NCI-H1694 treated with DMSO at 0.1 percent for 48 hours (cell line): ENCODE results near the gene MCRIP2.

ENCODE experiments used
- DNase-seq: peaks from one replicate; lab custom pipeline; 2025; lab: John Stamatoyannopoulos, UW

MCRIP2 gene

DNA sequence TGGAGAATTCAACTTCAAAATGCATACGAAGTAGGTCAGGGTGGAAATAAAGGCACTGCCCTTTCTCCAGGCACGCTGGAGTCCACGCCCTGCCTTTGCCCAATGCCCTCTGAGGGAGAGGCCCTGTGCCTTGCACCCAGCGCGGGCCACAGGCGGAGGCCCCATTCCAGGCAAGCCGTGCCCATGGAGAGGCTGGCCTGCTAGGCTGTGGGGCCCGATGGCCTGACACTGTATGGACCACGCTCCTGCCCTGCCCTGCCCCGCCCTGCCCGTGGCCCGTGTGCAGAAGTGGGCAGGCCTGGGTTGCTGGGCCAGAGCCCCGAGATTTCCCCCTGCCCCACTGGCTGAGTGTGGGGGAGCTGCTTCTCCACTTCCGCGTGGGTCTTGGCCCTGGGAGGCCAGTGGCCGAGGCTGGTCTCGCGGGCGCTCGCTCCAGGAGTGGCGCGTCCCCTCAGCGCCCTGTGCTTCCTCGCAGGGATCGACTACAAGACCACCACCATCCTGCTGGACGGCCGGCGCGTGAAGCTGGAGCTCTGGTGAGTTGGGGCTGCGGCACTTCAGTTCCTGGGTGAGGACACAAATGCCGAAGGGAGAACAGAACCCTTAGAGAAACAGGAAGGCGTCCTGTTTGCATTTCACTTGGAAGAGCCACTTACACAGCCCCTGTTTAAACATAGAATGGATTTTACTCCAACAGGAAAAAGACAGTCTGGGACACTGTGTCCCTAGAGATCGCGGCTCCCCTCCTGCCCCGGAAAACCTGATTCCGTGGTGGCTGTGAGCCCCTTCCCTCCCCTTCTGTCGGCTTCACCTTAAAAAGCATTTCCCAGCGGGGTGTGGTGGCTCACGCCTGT, 24.7 kb upstream of the MCRIP2 start:
- DNase-seq, result no peak

DNA sequence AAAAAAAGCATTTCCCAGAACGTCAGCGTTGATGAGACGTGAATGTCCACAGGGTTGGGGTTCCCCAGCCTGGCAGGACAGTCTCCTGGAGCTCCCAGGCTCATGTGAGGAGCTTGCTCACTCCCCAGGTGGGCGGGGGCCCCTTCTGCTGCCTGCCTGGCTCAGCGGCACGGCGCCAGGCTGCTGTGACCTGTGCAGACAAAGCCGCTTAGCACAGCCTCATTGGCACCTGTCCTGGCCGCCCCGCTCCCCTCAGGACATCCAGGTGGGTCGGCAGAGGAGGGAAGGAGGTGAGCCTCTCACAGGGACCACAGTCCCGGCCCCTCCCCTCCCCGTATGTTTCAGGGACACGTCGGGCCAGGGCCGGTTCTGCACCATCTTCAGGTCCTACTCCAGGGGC, 23.8 kb upstream of the MCRIP2 start:
- DNase-seq, result no peak

GRCh38 chr16:619476-620100, 22.0 kb upstream of the MCRIP2 start:
- DNase-seq, result no peak

- no peak for DNase-seq
Observed at GRCh38 chr16:620700-621525, 20.7 kb upstream of the MCRIP2 start.

DNA sequence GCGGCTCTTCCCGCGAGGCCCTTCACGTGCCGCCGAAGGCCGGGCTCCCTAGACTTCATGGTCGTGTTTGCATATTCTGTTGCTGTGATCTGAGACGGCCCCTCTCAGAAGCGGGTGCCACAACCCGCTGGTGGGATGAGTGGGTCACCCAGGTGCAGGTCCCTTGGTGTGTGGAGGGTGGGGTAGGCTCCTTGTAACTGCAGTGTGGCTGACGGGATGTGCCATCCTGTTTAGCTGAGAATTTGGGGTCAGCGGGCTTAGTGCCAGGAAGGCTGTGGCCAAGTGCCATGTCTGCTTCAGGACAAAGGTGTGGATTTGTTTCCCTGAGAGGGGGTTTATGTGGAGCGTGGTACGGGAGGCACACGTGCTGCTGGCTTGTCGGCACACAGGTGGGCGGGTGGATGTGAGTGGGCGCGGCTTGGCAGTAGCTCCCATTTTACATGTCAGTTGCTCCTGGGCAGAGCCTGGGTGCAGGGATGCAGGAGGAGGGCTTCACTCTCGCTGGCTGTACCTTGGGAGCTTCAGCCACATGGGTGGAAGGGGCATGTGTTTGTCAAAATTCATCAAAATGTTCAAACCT, 20.0 kb upstream of the MCRIP2 start:
- DNase-seq, result no peak

GRCh38 chr16:622920-623280, 18.7 kb upstream of the MCRIP2 start:
- no peak for DNase-seq

DNA sequence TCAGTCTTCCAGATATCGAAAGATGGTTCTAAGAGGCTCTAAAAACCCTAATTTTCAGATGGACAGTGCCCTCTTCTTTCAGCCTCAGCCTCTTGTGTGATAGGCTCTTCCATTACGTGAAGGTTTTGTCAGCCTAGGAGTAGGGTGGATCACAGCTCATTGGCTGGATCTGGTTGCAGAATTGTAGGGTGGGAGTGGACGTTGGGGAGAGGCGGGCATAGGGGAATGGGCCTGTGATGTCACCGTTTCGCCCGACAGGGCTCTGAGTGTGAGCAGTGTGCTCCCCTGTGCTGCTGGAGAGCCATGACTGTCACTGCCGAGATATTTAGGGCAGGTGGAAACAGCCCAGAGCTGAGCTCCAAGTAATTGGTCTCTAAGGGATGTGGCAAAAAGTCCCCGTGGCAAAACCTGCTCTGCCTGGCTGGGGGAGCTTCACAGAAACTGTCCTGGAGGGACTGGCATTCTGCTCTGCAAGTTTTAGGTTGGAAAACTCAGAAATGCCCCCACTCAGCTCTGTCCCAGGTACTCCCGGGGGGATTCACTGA, 17.0 kb upstream of the MCRIP2 start:
- DNase-seq, result no peak

GRCh38 chr16:625117-625976, 16.3 kb upstream of the MCRIP2 start:
- DNase-seq, result no peak

DNA sequence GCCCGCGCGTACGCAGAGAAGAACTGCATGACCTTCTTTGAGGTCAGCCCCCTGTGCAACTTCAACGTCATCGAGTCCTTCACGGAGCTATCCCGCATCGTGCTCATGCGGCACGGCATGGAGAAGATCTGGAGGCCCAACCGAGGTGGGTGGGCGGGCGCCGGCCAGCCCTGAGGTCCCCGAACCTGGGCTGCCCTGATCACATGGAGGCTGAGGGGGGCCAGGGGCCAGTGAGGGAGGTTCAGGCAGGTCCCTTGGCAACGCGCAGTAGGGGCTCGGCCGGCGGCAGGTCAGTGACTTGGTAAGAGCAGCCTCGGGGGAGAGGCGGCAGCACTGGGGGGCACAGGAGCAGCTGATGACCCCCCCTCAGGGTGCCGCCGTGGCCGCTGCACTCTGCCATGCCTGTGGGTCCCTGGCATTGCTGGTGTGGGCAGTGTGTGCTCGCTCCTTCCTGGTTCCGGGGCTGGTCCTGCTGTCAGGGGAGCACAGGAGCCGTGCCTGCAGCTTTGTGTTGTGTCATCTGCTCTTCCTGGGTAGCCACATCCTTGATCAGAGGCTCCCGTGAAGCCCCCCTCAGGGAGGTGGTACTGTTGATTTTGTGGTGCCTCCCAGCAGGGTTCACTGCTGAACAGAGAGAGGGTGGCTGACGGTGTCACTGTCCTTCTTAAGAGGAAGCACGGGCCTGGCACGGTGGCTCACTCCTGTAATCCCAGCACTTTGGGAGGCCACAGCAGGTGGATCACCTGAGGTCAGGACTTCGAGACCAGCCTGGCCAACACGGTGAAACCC, 15.5 kb upstream of the MCRIP2 start:
- DNase-seq, result no peak

DNA sequence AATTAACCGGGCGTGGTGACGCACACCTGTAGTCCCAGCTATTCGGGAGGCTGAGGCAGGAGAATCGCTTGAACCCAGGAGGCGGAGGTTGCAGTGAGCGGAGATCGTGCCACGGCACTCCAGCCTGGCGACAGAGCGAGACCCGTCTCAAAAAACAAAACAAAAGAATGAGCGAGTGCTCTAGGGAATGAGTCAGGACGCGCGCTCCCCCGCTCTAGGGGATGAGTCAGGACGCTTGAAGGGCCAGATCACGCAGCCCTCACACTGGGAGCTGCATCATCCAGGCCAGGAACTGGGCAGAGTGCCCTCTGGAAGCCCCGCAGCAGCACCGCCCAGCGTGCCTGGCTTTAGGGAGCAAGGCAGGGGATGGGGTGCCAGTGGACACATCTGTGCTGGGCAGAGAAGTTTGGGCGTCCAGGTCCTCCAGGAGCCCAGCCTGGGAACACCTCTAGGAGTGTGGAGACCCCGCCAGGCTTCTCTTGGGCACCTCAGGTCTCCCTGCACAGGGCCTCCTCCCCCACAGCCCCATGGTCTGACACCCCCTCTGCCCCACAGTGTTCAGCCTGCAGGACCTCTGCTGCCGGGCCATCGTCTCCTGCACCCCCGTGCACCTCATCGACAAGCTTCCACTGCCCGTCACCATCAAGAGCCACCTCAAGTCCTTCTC, 14.7 kb upstream of the MCRIP2 start:
- no peak for DNase-seq

DNA sequence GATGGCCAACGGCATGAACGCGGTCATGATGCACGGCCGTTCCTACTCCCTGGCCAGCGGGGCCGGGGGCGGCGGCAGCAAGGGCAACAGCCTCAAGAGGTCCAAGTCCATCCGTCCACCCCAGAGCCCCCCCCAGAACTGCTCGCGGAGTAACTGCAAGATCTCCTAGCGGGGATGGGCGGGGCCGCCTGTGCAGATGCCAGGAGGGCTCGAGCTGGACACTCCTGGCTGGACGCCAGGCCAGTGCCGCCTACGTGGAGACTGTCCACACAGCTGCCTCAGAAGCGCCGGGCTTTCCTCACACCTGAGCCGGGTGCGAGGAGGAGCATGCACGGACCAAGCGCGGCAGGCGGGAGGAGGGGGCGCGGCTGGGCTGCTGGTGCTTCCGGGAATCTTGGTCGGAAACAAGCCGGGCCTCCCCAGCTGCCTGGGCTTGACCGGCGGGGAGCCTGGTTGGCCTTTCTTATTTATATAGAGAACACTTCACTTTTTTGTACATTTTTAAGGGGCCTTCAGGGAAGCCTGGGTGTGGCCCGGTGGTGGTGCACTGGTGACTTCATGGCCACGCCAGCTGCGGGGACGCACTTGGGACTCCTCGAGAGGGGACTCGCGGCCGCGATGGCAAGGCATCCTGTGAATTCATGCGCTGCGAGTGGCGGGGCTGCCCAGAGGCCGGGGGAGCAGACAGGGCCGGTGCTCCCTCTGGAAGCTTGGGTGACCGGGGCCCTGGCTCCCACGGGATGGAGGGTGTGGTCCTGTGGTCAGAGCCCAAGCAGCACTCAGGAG, 14.0 kb upstream of the MCRIP2 start:
- DNase-seq, result no peak

DNA sequence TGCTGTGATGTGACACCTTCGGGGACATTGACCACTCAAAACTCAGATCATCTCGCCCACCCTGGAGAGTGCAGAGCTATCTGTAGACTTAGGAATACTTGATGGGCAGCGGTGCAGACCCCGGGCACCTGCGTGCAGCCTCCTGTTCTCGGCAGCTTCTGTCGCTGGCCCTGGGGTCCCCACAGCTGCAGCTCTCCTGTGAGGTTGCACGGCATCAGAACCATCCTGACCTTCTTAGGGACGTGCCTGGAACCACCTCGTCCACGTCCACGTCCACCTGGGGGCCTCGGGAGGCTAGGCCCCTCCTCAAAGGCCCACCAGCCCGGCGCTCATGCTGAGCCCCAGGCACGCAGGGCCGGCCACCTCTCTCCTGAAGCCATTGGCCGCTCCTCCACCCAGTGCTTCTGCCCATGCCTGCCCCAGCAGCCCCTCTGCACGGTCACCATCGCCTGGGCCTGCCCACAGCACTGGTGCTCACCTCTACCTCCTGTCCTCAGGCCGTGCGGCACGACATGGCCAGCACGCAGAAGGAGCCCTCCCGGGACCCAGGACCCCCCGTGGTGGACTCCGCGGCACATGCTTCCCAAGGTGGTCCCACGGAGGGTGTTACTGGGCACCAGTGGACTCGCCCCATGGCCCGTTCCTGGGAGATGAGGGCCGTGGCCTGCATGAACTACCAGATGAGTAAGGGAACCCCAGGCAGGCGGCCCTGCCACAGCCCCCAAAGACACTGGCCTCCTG, 13.1 kb upstream of the MCRIP2 start:
- no peak for DNase-seq

DNA sequence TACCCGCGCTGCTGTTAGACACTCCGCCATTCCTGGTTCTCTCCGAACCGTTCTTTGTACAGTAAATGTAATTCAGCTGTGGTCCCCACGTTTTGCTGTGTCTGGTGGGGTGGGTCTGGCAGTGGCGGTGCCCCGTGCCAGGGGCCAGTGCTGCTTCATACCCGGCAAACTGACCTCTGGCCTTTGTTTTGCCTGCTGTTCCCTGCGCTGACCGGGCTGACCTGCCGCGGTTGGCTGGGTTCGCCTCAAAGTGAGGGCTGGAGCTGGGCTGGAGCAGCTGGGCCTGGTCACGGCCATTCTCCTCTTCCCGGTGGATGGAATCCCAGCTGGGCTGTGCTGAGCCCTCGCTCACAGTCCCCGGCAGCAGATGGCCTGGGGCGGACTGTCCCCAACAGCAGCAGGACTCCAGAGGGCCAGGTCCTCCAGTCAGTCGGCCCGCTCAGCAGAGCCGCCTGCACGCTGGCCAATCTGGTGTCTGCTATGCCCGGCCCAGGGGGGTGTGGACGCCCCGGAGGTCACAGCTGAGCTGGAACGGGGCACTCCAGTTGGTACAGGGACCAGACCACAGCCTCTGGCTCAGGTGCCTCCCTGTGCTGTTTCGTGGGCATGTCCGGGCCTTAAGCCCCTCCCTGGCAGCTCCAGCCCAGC, 12.3 kb upstream of the MCRIP2 start:
- DNase-seq, result no peak

DNA sequence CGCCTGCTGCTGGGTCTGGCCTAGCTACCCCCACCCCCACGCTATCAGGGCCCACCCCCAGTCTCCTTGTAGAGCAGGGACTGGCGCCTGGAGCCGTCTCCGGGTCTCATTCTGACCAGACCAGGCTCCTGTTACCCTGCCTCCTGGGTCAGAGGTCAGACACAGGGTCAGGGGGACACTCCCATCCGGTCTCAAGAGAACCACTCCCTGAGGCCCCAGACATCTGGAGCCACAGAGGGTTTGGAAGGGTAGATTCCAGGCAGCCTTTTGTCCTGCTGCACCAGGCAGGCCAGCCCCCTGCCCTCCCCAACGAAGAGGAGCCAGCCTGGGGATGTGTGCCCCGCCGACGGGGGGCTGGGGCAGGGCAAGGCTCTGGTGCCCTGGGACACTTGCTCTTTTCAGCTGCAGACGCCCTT, 11.8 kb upstream of the MCRIP2 start:
- no peak for DNase-seq

DNA sequence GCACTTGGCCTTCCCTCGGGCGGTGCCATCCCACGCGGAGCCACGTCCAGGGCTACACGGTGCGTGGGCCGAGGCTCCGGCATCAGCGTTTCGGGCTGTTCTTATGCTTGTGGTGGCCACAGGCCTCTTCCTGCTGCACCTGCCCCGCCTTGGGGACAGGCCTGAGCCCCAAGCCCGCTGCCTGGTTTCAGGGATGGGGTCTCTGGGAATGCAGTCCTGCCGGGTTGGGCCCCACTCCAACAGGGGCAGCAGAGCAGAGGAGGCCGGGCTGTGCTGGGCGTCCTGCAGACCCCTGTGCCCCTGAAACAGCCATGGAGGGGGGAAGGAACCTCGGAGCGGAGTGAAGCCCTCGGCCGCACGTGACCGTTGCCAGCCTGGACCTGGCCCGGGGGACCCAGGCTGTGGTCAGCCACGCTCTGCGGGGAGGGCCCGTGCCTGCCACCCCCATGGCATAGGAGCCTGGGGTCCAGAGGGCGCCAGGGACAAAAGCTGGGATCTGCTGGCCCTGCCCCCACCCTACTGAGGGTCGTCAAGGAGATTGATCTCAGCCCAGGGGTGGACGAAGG, 11.3 kb upstream of the MCRIP2 start:
- DNase-seq, result no peak

GRCh38 chr16:630815-631405, 10.7 kb upstream of the MCRIP2 start, which contains the start of gene WFIKKN1:
TSS of gene WFIKKN1 (plus strand) at chr16:630985. CDS start at chr16:631254, 269 bp downstream.
- no peak for DNase-seq

DNA sequence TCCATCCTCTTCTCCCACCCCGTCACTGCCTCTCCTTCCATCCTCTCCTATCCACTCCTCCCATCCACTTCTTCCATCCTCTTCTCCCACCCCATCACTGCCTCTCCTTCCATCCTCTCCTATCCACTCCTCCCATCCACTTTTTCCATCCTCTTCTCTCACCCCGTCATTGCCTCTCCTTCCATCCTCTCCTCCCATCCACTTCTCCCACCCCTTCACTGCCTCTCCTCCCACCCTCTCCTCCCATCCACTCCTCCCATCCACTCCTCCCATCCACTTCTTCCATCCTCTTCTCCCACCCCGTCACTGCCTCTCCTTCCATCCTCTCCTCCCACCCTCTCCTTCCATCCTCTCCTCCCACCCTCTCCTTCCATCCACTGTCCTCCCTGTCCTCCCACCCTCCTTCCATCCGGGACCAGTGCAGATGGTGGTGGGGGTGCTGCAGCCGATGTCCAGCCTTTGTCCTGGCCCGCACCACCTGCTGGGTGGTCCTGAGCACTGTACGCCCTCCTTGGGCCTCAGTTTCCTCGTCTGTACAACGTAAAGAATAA, 9.7 kb upstream of the MCRIP2 start:
- DNase-seq, result no peak
